ENCODE data around the gene MRNIP. TPM values are rescaled to one million over a fixed set of nuclear protein-coding genes. Genes with fewer than 3 reads are reported as not detected.

MRNIP gene
- total and polyA plus RNA-seq, 2 of the 4 experiments (the other 2 are of a cell fraction): 6.6 to 24.7 TPM

DNA sequence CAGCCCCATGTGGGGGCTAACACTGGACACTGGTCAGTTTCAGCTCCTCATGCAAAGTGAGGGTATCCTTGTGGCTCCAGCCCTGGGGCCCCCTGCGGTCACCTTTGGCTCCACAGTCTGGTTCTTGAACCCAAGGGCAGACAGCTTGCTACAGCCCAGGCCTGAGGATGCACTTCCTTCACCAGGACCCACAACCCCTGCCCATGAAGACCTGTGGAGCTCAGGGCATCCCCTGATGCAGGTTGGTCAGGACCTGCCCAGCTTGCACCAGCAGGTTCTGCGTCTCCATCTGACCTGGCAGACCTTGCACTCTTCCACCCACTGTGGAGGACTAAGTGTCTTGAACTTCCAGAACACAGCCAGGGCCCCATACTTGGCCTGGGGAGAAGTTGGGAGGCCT lies 3.7 kb upstream of the MRNIP start:
- POLR2A ChIA-PET (ENCODE audit: unreplicated experiment): no interaction called here

More for the DNA sequence above, 3.7 kb upstream of the MRNIP start:
- Histone ChIP-seq H3K9me1 (ENCODE audit: insufficient read depth, low read length) (peaks cover 9% of the 10 kb centered on the region; the same call in 1 of the 2 replicates), H3K36me3 (ENCODE audit: control insufficient read depth, insufficient read depth, low read length) (peaks cover 48% of the 10 kb centered on the region), H4K8ac (ENCODE audit: low read depth in 2 of 2, low read length in 2 of 2) (no peak overlapping the region), H3K4me2 (ENCODE audit: low read depth, low read length) (no peak overlapping the region), H3K18ac (ENCODE audit: low read depth, low read length) (no peak overlapping the region), H3K14ac (replicated peaks; ENCODE audit: low read depth, low read length) (no peak overlapping the region), H2BK5ac (ENCODE audit: low read depth, low read length, poor library complexity, severe bottlenecking) (no peak overlapping the region), H2AK9ac (replicated peaks; ENCODE audit: low read depth, low read length, poor library complexity) (no peak overlapping the region), H3K27ac (ENCODE audit: insufficient read depth, low read length) (no peak overlapping the region), H3K4ac (ENCODE audit: low read depth, low read length) (no peak overlapping the region), H3K9ac (ENCODE audit: low read depth, low read length) (no peak overlapping the region), H3K9me3 (ENCODE audit: control insufficient read depth, insufficient read depth, low read length) (peaks cover 5% of the 10 kb centered on the region; the same call in 1 of the 2 replicates), H2BK15ac (ENCODE audit: low read depth, low read length) (no peak overlapping the region), H4K91ac (ENCODE audit: insufficient read depth, low read depth, low read length) (no peak overlapping the region), H4K20me1 (ENCODE audit: insufficient read depth, low read length) (no peaks in the 10 kb centered on the region), H3K79me1 (ENCODE audit: low read depth in 1 of 2, low read length in 2 of 2) (peaks cover 12 to 26% of the 10 kb centered on the region in 2 experiments), H3K27me3 (ENCODE audit: control insufficient read depth, insufficient read depth, low read length) (no peaks in the 10 kb centered on the region), H3K4me1 (ENCODE audit: control insufficient read depth, insufficient read depth, low read length) (no peaks in the 10 kb centered on the region), H3K56ac (ENCODE audit: extremely low read depth, insufficient read depth, low read length) (no peak overlapping the region), H2AFZ (replicated peaks; ENCODE audit: low read length, poor library complexity) (no peak overlapping the region), H2BK120ac (ENCODE audit: low read depth, low read length) (no peak overlapping the region), H3K4me3 (ENCODE audit: insufficient read depth, low read depth, low read length) (no peak overlapping the region), H3K23ac (ENCODE audit: low read depth, low read length) (no peak overlapping the region), H4K5ac (ENCODE audit: low read depth, low read length) (no peak overlapping the region), H2AK5ac (ENCODE audit: low read depth, low read length) (no peak overlapping the region), H2BK20ac (ENCODE audit: low read depth, low read length) (no peak overlapping the region)
- BruUV-seq (replicated peaks): TSS peak; percentile 76
- dilution Hi-C loops (cut with HindIII; ENCODE audit: low sequenced_read_pairs, unreplicated experiment): no loop called here
- ATAC-seq (ENCODE audit: low read depth) (no peak), DNase-seq (no peak)
- TF ChIP-seq MAFK (IDR thresholded peaks at IDR 0.05; ENCODE audit: low read depth, low read length) (no peak), FOS (IDR thresholded peaks at IDR 0.05; ENCODE audit: low read depth, low read length) (no peak), SMC3 (IDR thresholded peaks at IDR 0.05; ENCODE audit: low read depth, low read length) (no peak), RFX5 (IDR thresholded peaks at IDR 0.05; ENCODE audit: low read depth, low read length) (no peak), CEBPB (IDR thresholded peaks at IDR 0.05; ENCODE audit: low read depth, low read length) (no peak), MAZ (IDR thresholded peaks at IDR 0.05; ENCODE audit: borderline replicate concordance, low read depth, low read length) (no peak), BHLHE40 (IDR thresholded peaks at IDR 0.05; ENCODE audit: low read depth, low read length) (no peak), RCOR1 (IDR thresholded peaks at IDR 0.05; ENCODE audit: insufficient replicate concordance, low read length) (no peak), USF2 (IDR thresholded peaks at IDR 0.05; ENCODE audit: low read depth, low read length) (no peak), NFE2L2 (IDR thresholded peaks at IDR 0.05; ENCODE audit: low read depth, low read length) (no peak), MXI1 (IDR thresholded peaks at IDR 0.05; ENCODE audit: borderline replicate concordance, low read depth, low read length) (no peak), POLR2A (IDR thresholded peaks at IDR 0.05; ENCODE audit: low read depth, low read length) (no peak), CHD1 (IDR thresholded peaks at IDR 0.05; ENCODE audit: low read depth, low read length) (no peak), RAD21 (IDR thresholded peaks at IDR 0.05; ENCODE audit: low read length) (no peak)
- TF ChIP-seq, protein P1, sequence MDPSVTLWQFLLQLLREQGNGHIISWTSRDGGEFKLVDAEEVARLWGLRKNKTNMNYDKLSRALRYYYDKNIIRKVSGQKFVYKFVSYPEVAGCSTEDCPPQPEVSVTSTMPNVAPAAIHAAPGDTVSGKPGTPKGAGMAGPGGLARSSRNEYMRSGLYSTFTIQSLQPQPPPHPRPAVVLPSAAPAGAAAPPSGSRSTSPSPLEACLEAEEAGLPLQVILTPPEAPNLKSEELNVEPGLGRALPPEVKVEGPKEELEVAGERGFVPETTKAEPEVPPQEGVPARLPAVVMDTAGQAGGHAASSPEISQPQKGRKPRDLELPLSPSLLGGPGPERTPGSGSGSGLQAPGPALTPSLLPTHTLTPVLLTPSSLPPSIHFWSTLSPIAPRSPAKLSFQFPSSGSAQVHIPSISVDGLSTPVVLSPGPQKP (IDR thresholded peaks at IDR 0.05; ENCODE audit: borderline replicate concordance, low read depth, low read length): no peak
- TF ChIP-seq, protein P2, sequence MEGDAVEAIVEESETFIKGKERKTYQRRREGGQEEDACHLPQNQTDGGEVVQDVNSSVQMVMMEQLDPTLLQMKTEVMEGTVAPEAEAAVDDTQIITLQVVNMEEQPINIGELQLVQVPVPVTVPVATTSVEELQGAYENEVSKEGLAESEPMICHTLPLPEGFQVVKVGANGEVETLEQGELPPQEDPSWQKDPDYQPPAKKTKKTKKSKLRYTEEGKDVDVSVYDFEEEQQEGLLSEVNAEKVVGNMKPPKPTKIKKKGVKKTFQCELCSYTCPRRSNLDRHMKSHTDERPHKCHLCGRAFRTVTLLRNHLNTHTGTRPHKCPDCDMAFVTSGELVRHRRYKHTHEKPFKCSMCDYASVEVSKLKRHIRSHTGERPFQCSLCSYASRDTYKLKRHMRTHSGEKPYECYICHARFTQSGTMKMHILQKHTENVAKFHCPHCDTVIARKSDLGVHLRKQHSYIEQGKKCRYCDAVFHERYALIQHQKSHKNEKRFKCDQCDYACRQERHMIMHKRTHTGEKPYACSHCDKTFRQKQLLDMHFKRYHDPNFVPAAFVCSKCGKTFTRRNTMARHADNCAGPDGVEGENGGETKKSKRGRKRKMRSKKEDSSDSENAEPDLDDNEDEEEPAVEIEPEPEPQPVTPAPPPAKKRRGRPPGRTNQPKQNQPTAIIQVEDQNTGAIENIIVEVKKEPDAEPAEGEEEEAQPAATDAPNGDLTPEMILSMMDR (conservative IDR thresholded peaks at IDR 0.05; ENCODE audit: low read depth, low read length): no peak
- 100% methylated on average over 1 of the region's 2 CpGs; no CpG with 5 or more reads in 1 of the 2 experiments for WGBS, 2 experiments (ENCODE audit: extremely low coverage in 2 of 2, insufficient read length in 1 of 2)
- CTCF ChIA-PET: no interaction called here
- in situ Hi-C loops (cut with MboI; ENCODE audit: low sequenced_read_pairs): no loop called here
- intact Hi-C loops (cut with micrococcal nuclease): no loop called here

All from IMR-90 (cell line).